HG03280 (cell line): ENCODE measurements around the gene REEP1.
"Not testable (repeated sequence)": the region's sequence is repeated elsewhere in the genome, so short reads cannot be mapped to it uniquely, and the experiment has no call there.

ENCODE experiments used
- ATAC-seq: cut with Tn5 transposase; IDR thresholded peaks from one replicate; pipeline ENCODE4 v1.9.1; 2021; ENCODE audit warnings: mild to moderate bottlenecking, moderate library complexity; ENCODE audit not compliant: unreplicated experiment

The REEP1 gene

DNA sequence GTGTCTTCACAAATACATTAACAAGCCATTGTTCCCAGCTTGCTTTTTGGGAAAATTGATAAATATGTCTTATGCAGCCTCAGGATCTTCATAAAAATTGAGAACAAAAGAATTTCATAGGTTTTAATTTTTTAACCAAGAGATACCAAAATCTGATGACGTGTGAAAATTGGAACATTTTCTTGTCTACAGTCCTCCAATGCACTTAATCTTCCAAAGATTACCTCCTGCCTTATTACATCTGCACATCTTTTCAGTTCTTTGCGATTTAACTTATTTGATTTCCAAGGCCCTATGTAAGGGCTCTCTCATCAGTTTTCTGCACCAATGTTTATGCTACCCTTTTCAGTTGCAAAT, 135.1 kb downstream of the REEP1 start:
- ATAC-seq: no peak

- ATAC-seq: no peak
These were observed 135.6 kb downstream of the REEP1 start for GRCh38 chr2:86201671-86202335.

DNA sequence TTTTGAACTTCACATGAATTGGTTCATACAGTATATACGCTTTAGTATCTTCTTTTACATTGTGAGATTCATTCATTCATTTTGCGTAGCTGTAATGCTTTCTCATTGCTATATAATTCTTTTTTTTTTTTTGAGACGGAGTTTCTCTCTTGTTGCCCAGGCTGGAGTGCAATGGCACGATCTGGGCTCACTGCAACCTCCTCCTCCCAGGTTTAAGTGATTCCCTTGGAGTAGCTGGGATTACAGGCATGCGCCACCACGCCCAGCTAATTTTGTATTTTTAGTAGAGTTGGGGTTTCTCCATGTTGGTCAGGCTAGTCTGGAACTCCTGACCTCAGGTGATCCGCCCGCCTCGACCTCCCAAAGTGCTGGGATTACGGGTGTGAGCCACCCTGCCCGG, 136.9 kb downstream of the REEP1 start:
- not testable (repeated sequence) for ATAC-seq

GRCh38 chr2:86199834-86200177, 137.6 kb downstream of the REEP1 start:
- ATAC-seq: no peak

DNA sequence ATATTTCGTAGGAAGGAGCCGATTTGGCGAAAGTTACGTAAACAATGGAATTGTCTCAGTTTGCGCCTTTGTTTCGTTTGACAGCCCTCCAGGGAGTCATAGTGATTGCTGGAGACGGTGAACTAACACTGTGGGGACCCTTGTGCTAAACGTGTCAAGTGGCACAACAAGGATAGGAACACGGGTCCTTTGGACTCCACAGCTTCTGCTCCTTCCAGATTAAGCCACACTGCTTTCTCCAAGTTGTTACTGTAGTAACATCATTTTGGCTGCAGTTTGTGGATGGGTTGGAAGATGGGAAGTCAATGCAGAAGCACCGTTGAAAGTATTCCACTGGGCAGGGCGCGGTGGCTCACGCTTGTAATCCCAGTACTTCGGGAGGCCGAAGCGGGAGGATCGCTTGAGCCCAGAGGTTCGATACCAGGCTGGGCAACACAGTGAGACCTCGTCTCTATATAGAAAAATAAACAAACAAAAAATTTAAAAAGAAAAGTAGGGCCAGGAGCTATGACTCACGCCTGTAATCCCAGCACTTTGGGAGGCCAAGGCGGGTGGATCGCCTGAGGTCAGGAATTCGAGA, 141.5 kb downstream of the REEP1 start:
- no peak for ATAC-seq

DNA sequence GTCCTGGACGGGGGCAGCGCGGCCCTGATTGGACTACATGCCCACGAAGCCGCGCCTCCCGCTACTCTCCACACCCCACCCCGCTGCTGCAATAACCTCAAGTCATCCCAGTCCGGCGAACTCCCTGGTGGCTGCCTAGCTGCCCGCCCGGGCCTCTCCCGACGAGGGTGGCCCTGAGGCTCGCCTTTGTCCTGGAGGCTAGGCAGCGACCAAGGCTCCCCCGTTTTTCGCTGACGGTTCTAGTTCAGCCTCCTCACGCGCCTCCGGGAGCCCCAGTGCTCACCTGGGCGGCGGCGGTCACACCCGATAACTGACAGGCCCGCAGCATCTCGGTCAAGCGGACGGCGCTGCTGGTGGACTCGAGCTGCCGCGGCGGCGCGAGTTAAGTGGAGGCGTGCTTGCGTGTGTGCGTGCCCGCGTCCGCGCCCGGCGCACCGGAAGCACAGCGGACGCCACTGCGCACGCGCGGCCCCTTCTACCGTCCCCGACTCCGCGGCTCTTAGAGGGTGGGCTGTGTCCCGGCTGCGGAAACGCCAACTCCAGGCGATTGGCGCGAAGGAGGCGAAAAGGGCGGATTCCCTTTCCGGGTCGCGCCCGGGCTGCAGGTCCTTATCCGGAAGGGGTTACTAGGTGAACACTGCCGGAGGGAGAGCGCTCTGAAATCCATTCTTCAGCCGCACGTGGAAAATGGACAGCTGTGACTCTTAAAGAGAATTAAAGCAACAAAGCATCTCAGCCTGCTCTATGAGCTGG, 142.2 kb downstream of the REEP1 start, which contains the start of gene IMMT:
Gene IMMT, minus strand, starts transcription at position 408 of the 753 bp plus-strand sequence. Its CDS starts 80 bp downstream, at position 328.
- ATAC-seq: peak; percentile 88

GRCh38 chr2:86194751-86195054, 142.7 kb downstream of the REEP1 start:
- ATAC-seq: no peak

DNA sequence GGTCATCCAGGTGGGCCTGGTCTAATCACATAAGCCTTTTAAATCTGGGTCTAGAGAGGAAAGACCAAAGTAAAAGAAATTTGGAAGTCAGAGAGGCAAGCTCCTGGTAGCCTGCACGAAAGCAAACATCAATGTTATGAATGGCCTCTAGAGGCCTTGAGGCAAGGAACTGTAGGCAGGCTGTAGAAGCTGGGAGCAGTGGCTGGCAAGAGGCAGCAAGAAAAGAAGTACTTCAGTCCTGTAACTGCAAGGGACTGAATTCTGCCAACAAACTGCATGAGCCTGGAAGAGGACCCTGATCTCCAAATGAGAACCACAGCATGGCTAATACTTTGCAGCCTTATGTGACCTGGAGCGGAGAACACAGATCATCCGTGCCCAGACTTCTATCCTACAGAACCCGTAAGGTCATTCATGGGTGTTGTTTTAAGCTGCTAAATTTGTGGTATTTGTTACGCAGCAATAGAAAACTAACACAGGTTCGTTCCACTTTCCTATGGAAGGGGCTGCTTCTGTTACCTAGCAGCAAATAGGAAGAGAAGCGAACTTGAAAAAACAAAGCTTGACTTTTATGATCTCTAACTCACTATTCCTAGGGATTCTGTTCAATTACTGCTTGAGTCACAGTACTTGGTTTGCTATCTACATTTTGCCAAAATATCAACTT, 143.4 kb downstream of the REEP1 start:
- no peak for ATAC-seq

DNA sequence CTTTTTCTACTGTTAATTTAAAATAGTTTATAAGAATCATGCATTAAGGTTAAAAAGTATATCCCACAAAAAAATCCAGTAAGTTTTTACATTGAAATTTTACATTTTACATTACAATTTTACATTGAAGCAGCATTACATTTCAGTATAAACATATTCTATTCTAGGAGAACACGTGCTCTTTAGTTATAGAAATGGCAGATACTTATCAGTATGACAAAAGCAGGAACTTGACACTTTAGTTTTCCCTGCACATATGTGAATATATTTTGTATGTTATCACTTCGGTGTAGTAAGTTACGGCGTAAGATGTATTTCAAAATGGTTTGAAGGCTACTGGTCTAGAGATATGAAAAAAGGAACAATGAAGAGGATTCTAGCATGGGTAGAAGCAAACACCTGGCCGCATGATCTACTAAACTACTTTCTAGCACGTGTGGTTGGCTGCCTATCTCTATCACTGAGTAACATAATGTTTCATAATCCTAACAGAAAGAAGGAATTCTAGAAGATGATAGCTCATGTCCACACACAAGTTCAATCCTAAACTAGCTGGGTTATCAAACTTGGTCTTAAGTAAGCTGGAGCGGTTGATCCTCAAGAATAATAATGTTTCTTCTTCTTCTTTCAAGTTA, 147.5 kb downstream of the REEP1 start:
- ATAC-seq: no peak

GRCh38 chr2:86186431-86186830, 151.0 kb downstream of the REEP1 start:
- ATAC-seq: no peak

- no peak for ATAC-seq
These were observed 151.8 kb downstream of the REEP1 start for GRCh38 chr2:86185517-86186212.

DNA sequence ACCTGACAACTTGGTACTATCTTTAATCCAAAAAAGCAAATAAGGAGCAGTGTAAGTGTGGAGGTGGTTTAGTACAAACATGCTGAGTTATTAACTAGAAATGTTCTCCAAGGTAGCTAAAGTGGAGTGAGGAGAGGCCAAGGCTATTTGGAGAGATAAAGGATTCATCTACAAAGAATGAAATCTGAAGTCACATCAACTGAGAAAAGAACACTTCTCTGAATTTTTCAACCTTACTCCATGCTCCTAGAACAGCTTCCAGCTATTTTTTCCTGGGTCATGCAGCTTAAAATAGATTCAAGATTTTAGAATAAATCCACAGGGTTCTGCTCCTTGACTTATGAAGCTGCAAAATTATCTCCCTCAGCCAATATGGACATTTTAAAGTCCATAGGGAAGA, 160.8 kb downstream of the REEP1 start:
- no peak for ATAC-seq

DNA sequence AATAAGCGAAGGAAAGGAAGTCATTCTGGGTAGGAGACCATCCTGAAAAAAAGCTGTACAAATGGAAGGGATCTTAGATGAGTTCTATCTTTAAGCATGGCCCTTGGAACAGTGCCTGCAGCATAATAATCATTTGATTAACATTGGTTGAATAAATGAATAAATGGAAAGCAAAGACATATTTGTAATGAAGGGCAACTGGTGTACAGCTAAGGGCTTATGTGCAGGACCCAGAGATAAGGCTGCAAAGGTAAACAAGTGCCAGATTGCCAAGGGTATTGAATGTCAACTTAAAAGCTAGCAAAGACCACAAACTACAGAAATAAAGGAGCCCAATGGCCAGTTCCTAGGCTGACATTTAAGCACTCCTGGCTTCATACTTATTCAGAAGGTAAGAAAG, 161.6 kb downstream of the REEP1 start:
- no peak for ATAC-seq

- no peak for ATAC-seq
These were observed 163.0 kb downstream of the REEP1 start for GRCh38 chr2:86174445-86174844.

DNA sequence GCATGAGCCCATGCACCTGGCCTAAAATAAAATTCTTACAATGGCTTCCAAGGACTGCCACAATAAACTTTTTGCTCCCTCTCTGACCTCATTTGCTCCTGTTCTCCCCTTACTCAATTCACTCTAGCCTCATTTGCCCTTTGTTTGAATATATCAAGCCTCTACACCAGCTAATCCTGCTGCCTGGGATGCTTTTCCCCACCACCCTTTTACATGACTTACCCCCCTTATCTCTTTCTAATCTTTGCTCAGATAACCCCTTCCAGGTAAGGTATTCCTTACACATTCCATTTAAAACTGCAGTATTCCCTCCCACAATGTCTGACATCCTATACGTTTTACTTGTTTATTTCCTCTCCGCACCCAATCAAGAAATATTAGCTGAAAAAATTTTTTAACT, 164.8 kb downstream of the REEP1 start:
- no peak for ATAC-seq

DNA sequence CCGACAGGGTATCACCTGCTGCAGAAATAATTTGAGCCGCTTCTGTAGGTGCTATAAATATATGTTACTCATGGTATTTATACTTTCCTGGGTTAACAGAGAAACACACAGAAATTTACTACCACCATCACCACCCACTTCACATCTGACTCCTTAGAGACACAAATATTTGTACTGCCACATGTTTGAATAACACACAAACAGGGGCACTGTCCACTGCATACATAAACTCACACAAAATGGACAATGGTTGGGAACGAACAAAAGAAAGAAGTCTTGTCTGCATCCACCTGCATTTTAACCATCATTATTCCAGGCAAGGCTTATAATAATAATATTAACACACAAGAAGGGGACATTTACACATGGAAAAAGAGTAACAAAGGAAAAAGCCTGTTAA, 166.1 kb downstream of the REEP1 start:
- ATAC-seq: no peak

DNA sequence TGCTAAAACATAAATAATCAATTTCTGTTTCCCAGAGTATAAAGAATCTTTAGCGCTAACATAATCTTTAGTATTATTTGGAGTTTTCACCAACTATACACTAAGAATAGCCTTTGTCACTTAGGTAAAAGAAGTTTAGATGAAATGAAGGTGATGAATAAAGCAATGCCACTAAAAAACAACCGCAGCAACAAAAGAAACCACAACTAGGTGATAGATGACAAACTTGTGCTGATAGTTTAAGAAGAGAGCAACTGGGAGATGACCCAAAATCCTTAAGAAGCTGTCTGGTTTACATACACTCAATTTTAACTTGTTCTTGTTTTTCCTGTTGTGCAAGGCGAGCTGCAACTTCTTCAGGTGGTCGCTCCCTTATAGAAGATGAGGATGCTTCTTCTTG, 167.0 kb downstream of the REEP1 start:
- no peak for ATAC-seq
